Retinal pigment epithelial cell (primary cell): Measurements from ENCODE around the gene RHO.

Experiments used
- DNase-seq: peaks from one replicate; pipeline ENCODE4 v3.0.0-alpha.2; 2010; ENCODE audit warnings: low read depth
- H3K4me3 ChIP-seq: 2 replicates; pipeline ENCODE4 v1.5.1; 2011; ENCODE audit warnings: mild to moderate bottlenecking, low read length, control low read depth, moderate library complexity
- TF ChIP-seq, protein P1 (sequence below): conservative IDR thresholded peaks from 2 replicates; pipeline ENCODE4 v1.5.1; 2011; ENCODE audit warnings: low read depth, low read length, control low read depth, inconsistent platforms

The RHO gene

DNA sequence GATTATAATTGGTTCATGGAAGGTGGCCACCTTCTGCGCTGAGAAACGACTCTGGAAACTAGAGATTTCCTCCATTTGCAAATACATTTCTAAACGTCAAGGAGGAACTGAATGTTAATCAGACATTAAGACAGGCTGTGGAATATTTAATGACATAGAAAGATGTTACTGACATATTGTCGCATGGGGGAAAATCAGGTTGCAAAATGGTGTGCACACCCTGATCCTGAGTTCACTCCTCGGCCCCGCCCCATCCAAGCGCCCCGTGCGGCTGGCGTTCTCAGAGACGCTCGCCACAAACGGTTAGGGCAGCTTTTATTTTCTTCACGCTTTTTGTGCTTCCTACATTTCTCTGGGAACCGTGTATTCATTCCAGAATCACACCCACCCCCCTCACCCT is 25.3 kb downstream of the RHO start:
- no peak for DNase-seq
- no peak overlapping the region for H3K4me3 ChIP-seq

DNA sequence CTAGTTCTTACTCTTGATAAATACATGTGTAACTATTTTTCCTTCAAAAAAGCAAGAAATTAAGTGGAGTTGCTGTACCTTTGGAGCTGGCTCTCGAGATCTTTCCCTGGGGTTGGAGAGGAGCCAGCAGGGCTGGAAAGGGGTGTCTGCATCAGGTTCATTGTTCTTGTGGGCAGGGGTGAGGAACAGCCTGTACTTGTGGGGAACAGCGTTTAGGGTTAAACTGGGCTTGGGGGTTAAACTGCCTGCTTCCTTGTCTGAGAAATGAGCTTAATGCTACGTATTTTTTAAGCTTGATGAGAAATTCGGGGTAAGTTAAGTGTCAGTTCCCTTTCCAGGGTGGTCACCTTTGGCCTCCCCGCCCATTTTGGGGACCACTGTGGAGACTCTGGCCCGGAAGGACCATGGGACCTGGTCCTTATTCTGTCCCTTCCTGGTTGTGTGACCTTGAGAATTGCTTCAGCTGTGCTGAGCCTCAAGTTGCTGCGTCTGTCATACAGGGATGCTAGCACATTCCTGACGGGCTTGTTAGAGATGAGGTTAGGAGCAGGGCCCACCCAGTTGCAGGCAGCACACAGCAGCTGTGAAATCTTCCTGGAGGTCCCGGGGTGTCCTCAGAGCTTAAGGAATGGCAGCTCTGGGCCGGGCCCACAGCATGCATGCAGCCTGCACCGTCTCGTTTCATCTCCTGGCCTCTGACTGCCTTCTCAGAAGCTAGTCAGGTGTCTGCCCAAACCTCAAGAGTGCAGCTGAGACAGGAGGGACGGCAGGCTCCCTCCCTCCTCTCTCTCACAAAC is 26.1 kb downstream of the RHO start:
- TF ChIP-seq, protein P1, sequence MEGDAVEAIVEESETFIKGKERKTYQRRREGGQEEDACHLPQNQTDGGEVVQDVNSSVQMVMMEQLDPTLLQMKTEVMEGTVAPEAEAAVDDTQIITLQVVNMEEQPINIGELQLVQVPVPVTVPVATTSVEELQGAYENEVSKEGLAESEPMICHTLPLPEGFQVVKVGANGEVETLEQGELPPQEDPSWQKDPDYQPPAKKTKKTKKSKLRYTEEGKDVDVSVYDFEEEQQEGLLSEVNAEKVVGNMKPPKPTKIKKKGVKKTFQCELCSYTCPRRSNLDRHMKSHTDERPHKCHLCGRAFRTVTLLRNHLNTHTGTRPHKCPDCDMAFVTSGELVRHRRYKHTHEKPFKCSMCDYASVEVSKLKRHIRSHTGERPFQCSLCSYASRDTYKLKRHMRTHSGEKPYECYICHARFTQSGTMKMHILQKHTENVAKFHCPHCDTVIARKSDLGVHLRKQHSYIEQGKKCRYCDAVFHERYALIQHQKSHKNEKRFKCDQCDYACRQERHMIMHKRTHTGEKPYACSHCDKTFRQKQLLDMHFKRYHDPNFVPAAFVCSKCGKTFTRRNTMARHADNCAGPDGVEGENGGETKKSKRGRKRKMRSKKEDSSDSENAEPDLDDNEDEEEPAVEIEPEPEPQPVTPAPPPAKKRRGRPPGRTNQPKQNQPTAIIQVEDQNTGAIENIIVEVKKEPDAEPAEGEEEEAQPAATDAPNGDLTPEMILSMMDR: no peak
- H3K4me3 ChIP-seq: no peak overlapping the region
- no peak for DNase-seq

More for the DNA sequence above, 25.3 kb downstream of the RHO start:
- TF ChIP-seq, protein P1: no peak

DNA sequence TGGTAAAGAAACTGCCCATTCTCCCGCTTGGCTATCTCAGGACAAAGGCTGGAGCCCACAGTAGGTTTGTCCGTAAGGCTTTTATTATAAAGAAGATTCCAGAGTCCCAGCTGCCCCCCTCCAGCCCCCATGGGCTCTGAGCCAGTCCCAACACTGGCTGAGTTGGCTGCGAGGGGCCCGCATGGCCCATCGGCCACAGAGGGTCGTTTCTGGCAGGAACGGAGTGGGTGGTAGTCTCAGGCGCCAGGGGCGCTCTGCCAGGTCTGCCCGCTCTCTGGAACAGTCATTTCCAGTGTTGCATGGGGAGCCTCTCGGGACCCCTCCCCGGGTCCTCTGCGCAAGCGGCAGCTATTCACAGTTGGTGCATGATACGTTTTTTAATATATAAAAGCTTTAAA is 26.7 kb downstream of the RHO start:
- H3K4me3 ChIP-seq: no peak overlapping the region
- TF ChIP-seq, protein P1: no peak
- no peak for DNase-seq

DNA sequence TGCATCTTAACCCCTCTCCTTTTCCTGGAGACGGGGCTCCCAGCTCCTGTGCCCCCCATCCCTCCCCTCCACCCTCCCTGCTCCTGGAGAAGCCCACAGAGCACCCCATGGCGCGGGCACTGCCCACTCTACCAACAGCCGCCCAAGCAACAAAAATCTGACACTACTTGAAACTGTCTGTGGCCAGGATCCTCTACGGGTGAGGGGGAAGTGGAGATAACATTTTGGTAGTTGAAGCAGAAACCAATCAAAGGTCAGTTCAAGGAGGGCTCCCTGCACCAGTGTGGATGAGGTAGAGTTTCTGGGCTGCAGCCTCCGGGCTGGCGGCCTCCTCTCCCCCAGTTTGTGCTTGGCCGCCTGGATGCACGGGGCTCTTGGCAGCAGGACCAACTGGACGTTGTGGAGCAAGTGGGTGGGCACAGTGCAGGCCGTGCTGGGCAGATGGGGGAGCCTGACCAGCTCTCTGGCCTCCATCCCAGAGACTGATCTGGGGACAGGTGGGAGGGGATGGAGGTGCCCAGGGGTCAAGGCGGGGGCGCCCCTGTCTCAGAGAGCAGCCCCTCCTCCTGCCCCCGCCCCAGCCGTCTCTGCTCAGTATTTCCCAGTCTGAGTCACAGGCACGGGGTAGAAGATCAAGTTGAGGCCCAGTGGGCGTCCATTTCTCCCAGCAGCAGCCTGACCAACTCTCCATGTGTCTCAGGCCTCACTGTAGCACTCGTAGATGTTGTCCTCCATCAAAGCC is 27.3 kb downstream of the RHO start:
- no peak overlapping the region for H3K4me3 ChIP-seq
- DNase-seq: no peak
- TF ChIP-seq, protein P1: no peak

DNA sequence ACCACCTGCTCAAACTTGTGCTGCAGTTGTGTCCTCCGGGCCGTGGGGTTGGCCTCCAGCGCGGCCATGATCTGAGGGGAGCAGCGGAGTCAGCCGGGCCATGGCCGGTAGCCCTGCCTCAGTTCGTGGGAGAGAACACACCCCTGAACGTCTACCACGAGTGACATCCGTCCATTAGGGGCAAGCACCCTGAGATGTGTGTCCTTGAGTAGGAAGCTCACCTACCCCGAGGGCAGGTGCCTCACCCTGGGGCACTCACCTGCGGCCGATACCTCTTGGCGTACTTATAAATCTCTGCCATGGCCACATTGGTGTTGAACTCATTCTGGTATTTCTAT is 27.9 kb downstream of the RHO start:
- TF ChIP-seq, protein P1: no peak

DNA sequence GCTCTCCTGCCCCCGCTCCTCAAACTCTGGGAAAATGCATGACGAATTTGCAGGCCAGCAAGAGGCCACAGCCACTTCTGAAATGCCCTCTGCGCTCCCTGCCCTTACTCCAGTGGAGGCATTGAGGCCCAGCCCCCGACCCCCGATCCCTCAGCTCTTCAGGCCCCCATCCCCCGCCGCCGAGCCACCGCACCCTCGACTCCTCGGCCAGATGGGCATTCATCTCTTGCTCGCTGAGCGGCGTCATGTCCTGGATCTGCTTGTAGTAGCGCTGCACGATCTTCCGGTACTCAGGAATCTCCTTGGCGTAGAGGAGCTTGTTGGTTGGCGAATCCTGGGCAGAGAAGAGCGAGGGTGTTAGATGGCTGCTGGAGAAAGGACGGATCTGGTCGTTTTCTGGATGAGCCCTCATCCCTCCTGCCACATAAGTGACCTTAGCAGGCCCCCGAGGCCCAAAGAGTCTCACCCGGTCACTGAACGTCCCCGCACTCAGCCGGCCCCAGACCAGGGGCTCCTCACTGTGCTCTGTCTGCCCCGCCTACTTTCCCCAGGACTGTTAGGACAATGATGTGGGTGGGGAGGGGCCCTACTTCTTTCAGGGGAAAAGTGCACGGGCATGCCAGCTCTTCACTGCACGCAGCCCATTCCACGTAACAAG is 28.6 kb downstream of the RHO start:
- DNase-seq: no peak
- no peak overlapping the region for H3K4me3 ChIP-seq
- TF ChIP-seq, protein P1: no peak

More for the DNA sequence above, 27.9 kb downstream of the RHO start:
- no peak overlapping the region for H3K4me3 ChIP-seq
- DNase-seq: no peak
